Measurements from ENCODE around the gene STRIP2.
"Not testable (repeated sequence)": the region's sequence is repeated elsewhere in the genome, so short reads cannot be mapped to it uniquely, and the experiment has no call there.

The STRIP2 gene

GRCh38 chr7:129433847-129434674, at the start of gene STRIP2:
STRIP2 (plus strand) TSS chr7:129434432; CDS start chr7:129434473, 41 bp downstream.
- peak; percentile 29 to 77 for DNase-seq

GRCh38 chr7:129385116-129385515, 49.1 kb upstream of the STRIP2 start:
- DNase-seq: no peak

- no peak for DNase-seq
These were observed 48.6 kb upstream of the STRIP2 start for GRCh38 chr7:129385598-129385997.

GRCh38 chr7:129386506-129386905, 47.7 kb upstream of the STRIP2 start:
- DNase-seq: no peak

- DNase-seq: no peak
These were observed 46.7 kb upstream of the STRIP2 start for GRCh38 chr7:129387537-129387936.

- no peak for DNase-seq
These were observed 45.7 kb upstream of the STRIP2 start for GRCh38 chr7:129388333-129389098.

GRCh38 chr7:129389829-129390228, 44.4 kb upstream of the STRIP2 start:
- no peak for DNase-seq

GRCh38 chr7:129390314-129390713, 43.9 kb upstream of the STRIP2 start:
- DNase-seq: no peak

- DNase-seq: no peak
These were observed 42.6 kb upstream of the STRIP2 start for GRCh38 chr7:129391546-129392171.

GRCh38 chr7:129393255-129393654, 41.0 kb upstream of the STRIP2 start:
- DNase-seq: no peak

GRCh38 chr7:129394101-129394500, 40.1 kb upstream of the STRIP2 start:
- DNase-seq: no peak

- DNase-seq: no peak
These were observed 39.0 kb upstream of the STRIP2 start for GRCh38 chr7:129394982-129395914.

GRCh38 chr7:129401228-129401966, 32.8 kb upstream of the STRIP2 start:
- DNase-seq: no peak

GRCh38 chr7:129401967-129402860, 32.0 kb upstream of the STRIP2 start:
- DNase-seq: no peak

GRCh38 chr7:129405527-129405926, 28.7 kb upstream of the STRIP2 start:
- DNase-seq: no peak

GRCh38 chr7:129410238-129410637, 24.0 kb upstream of the STRIP2 start:
- DNase-seq: not testable (repeated sequence)

- DNase-seq: no peak
These were observed 21.7 kb upstream of the STRIP2 start for GRCh38 chr7:129412501-129412900.

- no peak for DNase-seq
These were observed 17.2 kb upstream of the STRIP2 start for GRCh38 chr7:129417073-129417472.

- DNase-seq: no peak
These were observed 12.4 kb upstream of the STRIP2 start for GRCh38 chr7:129421717-129422250.

GRCh38 chr7:129422727-129423126, 11.5 kb upstream of the STRIP2 start:
- no peak for DNase-seq

Measured in NCI-H446 (cell line).